GM12878 (cell line): ENCODE results near the gene CRB1.

Experiments
- ATF3 ChIP-seq: IDR thresholded peaks from 2 replicates; pipeline ENCODE4 v1.6.1; 2011; ENCODE audit warnings: low read depth, mild to moderate bottlenecking, low read length, moderate library complexity, borderline replicate concordance; ENCODE audit errors: extremely low read depth
- CUX1 ChIP-seq: IDR thresholded peaks from 2 replicates; pipeline ENCODE4 v1.6.1; 2012; ENCODE audit warnings: improper control_type of control experiment, low read depth, low read length; ENCODE audit not compliant: insufficient replicate concordance
- ETV6 ChIP-seq, 2 experiments: fragments of 450-650 bp in 1 of 2; IDR thresholded peaks in 1 of 2; conservative IDR thresholded peaks in 1 of 2; 2 replicates each; pipeline ENCODE4 v1.6.1; 2014; ENCODE audit warnings: antibody characterized with exemption in 1 of 2, borderline replicate concordance in 1 of 2, low read depth in 1 of 2, mild to moderate bottlenecking in 1 of 2, moderate library complexity in 1 of 2
- SP1 ChIP-seq: IDR thresholded peaks from one replicate; pipeline ENCODE4 v1.6.1; 2011; ENCODE audit warnings: low read depth, low read length

- no peak for TF ChIP-seq ATF3
- no peak for TF ChIP-seq ETV6 (conservative IDR thresholded peaks at IDR 0.05 in 1 of 2, IDR thresholded peaks at IDR 0.05 in 1 of 2; ENCODE audit: borderline replicate concordance in 1 of 2, low read depth in 1 of 2)
- TF ChIP-seq SP1: no peak
- TF ChIP-seq CUX1: no peak
Measured at GRCh38 chr1:197286634-197287033, 18.6 kb downstream of the CRB1 start.
